Esophagus muscularis mucosa (tissue), 3 donors: ENCODE results near the gene FERMT3.

Experiments used
- POLR2A ChIP-seq: fragments of 450-650 bp; IDR thresholded peaks from one replicate; pipeline ENCODE4 v1.6.1; 2017; ENCODE audit warnings: antibody characterized with exemption, moderate library complexity, mild to moderate bottlenecking, low read depth
- TF ChIP-seq, protein P1 (sequence below), 3 experiments: fragments of 200-600 bp in 2 of 3; fragments of 450-650 bp in 1 of 3; sonication (generic) in 2 of 3; IDR thresholded peaks; one replicate each; pipeline ENCODE4 v1.5.1; 2017 to 2019; ENCODE audit warnings: antibody characterized with exemption in 3 of 3, mild to moderate bottlenecking in 2 of 3, moderate library complexity in 1 of 3

DNA sequence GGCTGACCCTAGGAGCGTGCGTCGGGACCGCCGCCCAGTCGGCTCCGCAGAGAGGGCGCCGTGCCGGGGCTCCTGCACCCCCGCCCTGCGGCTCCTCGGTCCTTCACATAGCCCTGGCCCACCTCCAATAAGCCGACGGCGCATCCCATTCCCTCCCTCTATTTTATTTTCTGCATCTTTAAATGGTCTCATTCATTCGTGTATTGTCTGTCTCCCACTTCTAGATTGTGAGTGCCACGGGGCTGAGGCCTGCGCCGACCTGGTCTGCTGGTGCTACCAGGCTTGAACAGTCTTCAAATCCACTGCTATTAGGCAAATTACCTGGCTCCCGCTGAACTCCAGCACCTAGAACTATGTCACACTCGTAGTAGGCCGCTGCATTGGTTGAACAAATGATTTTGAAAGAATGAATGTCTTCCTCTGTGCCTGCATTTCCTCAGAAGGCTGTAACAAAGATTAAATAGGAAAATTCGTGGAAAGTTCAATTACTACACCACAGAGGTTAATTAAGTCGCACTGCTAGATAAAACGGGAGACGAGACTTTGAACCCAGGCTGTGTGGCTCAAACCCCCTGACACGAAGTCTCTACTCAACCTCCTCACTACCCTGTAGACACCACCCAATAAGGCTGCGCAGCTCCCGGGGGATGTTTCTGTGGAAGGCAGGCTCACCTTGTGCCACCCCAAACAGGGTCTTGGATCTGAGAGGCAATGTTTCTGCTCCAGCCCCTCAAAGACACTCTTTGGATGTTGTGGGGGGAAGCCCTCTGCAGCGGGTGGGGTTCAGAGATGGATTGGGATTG lies 41.4 kb downstream of the FERMT3 start:
- no peak for TF ChIP-seq POLR2A
- TF ChIP-seq, protein P1, sequence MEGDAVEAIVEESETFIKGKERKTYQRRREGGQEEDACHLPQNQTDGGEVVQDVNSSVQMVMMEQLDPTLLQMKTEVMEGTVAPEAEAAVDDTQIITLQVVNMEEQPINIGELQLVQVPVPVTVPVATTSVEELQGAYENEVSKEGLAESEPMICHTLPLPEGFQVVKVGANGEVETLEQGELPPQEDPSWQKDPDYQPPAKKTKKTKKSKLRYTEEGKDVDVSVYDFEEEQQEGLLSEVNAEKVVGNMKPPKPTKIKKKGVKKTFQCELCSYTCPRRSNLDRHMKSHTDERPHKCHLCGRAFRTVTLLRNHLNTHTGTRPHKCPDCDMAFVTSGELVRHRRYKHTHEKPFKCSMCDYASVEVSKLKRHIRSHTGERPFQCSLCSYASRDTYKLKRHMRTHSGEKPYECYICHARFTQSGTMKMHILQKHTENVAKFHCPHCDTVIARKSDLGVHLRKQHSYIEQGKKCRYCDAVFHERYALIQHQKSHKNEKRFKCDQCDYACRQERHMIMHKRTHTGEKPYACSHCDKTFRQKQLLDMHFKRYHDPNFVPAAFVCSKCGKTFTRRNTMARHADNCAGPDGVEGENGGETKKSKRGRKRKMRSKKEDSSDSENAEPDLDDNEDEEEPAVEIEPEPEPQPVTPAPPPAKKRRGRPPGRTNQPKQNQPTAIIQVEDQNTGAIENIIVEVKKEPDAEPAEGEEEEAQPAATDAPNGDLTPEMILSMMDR (IDR thresholded peaks at IDR 0.05): peak in 1 of 3 experiments; percentile 1
